Mucosa of gallbladder (tissue), 1 donor: ENCODE results near the gene INSRR. TPM values are rescaled to one million over a fixed set of nuclear protein-coding genes. Genes with fewer than 3 reads are reported as not detected.
A peak's percentile ranks its signal among the peaks of the same experiment; 100 is the strongest.

Experiments
- DNase-seq: peaks from one replicate; pipeline ENCODE4 v3.0.0-alpha.2; 2020; ENCODE audit warnings: low spot score
- total RNA-seq: library from RNA; stranded (reverse); gene quantifications from one replicate; pipeline ENCODE4 v1.2.1, GENCODE V29; 2021
- donor health status: DM: no; HTN: no; CAD: no.

The INSRR gene
- total RNA-seq, 1 donor from 2014 or later, result 0.58 TPM

DNA sequence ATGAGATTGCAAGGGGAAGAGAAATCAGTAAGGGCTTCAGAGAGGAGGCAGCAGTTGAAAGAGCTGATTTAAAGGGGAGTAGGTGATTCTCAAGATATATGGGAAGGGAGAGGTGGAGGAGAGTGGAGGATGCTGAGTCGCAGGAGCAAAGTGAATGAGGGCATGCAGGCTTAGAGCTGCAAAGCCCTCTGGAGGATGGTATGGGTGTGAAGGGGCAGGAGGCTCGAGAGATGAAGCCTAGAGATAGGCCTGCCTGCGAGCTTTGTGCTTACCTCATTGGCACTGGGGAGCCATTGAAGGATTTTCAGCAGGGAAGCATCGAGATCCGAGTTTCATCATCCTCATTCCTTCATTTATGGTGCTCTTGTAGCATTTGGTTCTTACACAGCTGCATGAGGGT, 26.5 kb downstream of the INSRR start:
- DNase-seq, result no peak

DNA sequence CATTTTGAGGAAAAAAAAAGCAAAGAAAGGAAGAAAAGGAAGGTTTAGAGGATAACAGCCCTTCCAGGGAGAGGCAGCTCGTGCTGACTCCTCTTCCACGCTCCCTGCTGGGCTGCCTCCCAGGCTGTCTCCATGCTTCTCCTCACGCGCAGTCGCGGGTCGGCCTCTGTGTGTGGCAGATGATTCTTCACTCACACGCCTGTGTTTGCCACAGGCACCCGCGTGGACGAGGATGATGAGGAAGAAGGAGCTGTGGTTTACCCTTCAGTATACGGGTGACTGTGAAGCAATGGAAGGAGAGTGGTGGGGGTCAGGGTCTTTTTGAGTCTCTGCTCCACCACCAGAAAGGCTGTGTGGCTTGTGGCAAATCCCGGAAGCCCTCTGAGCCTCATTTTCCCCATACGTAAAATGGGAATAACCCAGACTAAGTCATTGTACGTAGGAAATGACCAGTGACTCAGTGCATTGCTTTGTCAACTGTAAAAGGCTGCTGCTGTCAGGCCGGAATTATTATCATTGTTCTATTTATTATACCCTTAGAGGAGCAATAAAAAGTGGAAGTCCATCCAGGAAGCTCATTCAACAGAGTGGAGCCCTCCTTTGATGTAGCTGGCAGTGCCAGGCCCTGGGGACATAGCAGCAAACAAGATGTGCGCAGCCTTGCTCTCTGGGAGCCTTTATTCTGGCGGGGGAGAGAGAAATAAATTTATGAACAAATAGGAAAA, 30.4 kb downstream of the INSRR start:
- no peak for DNase-seq

DNA sequence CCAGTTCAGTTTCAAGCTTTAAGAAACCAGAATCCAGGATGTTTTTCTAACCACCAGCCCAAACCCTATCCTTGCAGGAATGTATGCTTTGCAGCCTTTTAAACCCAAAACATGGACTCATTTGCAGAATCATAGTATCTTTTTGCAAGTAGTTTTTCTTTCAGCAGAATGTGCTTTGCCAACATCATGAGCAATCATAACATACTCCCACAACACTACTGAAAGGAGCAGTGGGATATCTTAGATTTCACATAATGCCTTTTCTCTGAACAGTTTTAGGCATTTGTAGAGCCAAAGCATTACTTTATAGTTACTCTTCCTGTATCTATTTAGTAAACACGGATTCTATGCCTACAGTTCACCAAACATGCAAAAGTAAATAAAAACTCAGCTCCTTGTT, 32.3 kb downstream of the INSRR start:
- no peak for DNase-seq

DNA sequence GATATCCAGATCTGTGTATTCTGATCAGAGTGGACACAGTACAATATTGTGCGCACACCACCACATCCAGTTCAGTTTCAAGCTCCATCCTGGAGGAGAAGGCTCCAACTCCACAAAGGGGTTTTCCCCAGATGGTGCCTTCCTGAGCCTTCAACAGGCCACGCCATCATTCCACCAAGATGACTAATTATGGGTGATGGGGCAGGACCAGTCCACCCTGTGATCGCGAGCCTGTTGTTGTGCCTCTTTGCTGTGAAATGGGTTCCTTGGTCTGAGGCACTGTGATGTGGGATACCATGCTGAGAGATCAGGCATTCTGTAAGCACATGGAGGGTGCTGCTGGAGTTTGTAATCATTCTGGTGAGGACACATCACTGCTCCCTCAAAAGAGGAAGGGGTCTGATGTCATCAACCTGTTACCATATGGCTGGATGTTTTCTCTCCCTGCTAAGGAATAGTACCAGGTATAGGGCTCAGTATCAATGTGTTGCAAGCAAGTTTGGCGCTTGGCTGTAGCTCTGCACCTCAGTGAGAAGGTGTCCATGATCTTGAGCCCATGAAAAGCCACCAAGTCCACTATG, 35.6 kb downstream of the INSRR start:
- no peak for DNase-seq

DNA sequence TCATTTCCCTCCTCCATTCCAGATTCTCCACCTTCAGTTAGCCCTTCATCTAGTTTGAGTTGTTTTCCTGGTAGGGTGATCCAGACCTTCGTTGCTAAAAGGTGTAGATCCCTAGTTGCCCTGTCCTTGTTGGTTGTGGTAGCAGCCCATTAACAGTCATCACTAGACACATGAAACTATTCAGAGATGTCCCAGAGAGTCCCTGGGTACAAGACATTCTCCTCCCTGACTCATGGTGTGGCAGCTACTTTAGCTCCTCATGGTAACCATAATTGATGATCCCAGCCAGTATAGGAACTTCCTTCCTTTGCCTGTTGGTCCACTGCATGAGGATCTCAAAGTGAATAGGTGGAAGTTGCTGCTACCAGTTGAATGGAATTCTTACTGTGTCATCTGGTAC, 36.2 kb downstream of the INSRR start:
- no peak for DNase-seq

DNA sequence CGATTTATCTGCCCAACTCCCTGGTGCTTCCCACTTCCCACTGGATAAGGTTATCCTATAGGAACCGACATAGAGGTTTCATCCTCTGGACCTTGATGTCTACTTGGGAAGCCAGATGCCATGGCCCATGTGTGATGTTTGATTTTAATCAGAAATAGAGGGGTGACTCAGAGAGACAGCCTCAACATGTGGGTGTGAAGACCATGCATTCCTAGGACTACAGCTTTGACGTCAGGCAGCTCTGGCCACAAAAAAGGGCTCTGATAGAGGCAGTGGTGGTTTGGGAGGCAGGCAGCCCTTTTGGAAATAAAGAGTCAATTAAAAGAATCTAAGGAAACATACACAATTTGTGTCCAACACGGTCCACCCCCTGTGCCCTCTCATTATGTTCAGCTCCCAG, 37.1 kb downstream of the INSRR start:
- DNase-seq, result no peak

DNA sequence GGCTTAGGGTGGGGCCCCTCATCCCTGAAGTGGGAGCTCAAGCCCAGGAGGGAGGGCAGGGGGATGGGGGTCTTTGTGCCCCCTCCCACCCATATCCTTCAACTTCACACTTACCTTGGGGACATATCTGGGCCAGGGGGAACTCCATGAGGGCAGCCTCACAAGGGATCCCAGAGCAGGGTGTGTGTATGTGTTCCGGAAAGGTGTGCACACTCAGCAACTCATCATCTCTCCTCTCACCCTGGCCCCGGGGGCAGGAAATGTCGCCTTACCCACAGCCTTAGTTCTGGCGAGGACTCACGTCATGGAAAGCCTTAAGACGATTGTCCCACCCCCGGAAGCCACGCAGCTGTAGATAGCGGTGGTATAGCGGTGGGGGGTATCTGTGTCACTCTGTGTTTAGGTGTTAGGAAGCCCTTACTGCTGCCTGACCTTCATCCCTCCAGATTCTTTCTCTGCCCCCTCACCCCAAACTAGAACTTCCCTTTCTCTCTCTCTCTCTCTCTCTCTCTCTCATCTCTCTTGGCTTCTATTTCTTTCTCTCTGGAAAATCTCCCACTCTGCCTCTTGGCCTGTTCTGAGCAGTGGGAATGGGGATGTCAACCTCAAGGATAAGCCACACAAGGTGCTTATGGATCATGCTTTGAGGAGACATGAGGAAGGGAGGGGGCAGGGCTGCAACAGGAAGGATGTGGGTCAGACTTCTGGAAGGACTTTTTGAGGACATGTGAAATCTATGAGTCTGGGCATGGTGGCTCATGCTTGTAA, 42.2 kb downstream of the INSRR start, which contains the start of gene SH2D2A:
SH2D2A (minus strand) TSS at position 288 of the 768 bp plus-strand sequence; CDS start at position 148, 140 bp downstream.
- DNase-seq, result peak; percentile 82

DNA sequence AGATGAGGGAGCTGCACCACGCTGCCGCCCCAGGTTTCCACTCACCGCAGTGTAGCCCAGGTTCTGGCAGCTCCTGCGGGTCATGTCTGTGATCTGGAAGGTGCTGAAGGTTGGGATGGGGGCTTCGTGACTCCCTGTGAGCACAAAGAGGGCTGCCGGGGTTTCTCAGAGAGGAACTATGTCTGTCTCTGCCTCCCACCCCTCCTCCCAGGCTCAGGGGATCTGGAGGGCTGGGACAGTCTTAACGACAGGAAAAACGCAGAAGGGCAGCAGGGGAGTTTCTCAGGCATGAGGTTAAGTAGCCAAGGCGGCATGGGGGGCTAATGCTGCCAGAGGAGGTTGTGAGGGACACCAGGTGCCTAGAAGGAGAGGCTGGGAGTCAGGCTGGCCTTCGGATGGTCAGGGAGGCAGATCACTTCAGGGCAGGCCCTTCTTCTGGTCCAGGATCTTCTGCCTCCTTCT, 42.9 kb downstream of the INSRR start:
- DNase-seq, result no peak

DNA sequence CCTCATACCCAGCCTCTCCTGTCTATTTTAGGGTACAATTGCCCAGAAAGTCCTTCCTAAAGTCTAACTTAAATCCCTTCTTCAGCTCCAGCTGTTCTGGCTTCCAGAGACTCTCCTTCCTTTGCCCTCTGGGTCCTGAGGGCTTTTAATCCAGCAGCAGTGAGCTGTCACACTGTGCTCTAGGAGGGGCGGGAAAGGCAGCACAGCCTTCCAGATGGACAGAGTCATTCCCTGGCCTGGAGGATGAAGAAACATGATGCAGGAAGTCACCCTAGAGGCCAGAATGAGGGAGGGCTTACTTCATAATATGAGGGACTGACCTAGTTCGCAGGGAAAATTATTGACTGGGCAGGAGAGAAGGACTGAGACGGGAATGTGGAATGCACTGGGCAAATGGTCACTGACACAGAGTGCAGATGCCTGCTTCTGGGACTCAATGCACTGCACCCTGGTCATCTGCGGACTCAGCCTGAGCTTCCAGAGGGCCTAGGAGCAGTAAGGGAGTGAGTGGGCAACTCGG, 43.5 kb downstream of the INSRR start:
- DNase-seq, result peak; percentile 39

DNA sequence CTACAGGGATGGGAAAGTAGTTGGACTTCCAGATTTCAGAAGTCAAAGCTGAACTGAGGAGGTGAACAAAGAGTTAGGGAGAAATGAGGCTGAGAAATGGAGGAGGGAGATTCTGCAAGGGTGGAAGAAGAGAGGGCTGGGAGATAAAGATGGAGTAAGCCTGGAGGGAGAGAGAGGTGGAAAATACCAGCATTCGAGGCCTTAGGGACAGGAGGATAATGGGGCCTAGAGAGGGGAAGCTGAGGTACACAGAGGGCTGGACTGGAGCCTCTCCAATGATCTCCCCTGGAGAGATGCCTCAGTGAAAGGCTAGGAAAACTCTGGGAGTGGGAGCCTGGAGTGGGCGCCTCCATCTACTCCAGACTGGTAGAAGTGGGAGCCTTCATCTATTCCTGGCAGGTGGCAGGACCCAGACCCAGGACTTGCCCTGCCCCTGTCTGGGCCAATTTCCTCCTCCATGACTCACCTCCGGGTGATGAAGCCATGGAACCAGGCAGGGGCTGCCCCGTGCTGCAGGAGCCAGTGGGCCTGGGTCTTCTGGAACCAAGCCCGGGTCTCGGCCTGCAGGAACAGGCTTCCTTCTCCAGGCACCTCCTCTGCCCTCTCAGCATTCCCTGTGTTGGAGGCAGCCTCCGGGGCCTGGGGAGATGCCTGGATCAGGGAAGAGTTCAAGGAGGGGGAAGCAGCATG, 44.2 kb downstream of the INSRR start:
- no peak for DNase-seq

DNA sequence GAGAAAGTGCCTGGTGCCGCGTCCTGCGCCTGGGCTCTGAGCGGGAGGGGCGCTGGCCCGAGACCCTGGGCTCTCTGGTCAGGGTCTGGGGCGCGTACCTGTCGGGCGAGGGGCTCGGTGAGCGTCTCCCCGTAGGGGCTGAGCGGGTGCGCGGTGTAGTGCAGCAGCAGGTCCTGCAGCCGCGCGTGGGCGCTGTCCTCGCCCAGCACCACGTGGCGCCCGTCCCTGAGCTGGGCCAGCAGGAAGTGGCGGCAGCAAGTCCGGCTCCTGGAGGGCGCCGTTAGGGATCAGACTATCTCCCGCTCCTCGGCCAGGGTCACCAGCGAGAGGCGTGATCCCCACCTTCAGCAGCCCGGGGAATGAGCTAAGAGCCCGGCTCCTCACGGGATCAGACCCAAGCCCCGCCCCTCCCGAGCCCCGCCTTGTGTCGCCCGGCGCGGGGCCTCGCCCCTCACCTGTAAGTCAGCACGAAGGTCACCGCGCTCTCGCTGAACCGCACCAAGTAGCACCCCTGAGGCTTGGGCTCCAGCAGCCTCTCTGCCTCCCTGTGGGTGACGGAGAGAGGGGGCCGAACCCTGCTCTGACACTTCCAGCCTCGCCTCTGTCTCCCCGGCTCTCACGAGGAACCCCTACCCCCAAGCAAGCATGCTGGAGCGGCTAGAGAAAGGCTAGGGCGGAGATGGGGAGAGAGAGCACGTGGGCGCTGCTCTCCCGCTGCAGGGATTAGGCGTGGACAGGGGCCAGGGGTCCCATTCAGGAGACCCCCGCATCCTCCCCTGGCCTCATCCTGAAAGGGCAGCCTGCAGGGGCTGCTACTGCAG, 45.0 kb downstream of the INSRR start:
- peak; percentile 58 for DNase-seq

DNA sequence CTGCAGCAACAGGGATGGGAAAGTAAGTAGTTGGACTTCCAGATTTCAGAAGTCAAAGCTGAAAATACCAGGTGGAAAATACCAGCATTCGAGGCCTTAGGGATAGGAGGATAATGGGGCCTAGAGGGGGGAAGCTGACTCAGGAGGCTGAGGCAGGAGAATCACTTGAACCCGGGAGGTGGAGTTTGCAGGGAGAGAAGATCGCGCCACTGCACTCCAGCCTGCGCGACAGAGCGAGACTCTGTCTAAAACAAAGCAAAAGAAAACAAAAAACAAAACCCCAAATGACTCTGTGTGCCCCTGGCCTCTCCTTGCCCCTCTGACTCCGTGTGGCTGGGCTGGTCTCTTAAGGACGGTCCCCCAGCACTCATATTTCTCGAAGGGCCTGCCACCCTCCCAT, 45.6 kb downstream of the INSRR start:
- no peak for DNase-seq

DNA sequence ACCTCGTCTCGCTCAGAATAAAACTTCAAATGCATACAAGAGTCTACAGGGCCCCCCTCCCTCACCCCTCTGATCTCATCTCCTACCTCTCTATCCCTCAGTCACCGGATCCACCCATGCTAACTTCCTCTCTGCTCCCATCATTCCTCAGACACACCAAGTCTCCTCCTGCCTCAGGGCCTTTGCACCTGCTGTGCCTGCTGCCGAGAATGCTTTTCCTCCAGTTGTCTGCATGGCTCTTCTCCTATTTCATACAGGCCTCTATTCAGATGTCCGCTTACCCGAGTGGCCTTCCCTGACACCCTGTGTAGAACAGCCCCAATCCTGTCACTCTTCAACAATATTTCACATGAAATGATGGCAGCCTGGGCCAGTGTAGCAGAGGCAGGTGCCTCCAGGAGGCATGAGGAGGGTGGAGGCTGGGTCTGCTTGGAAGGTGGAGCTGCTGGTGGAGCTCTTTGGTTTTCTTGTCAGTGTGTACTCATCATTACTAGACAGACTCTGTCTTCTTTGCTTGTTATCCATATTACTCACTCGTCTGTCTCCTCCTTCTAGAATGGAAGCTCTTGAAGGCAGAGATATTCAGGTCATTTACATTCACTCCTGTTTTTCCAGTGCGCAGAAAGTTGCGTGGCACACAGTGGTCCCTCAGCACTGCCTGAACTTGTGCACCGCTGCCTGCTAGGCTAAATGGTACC, 46.5 kb downstream of the INSRR start:
- DNase-seq, result no peak

DNA sequence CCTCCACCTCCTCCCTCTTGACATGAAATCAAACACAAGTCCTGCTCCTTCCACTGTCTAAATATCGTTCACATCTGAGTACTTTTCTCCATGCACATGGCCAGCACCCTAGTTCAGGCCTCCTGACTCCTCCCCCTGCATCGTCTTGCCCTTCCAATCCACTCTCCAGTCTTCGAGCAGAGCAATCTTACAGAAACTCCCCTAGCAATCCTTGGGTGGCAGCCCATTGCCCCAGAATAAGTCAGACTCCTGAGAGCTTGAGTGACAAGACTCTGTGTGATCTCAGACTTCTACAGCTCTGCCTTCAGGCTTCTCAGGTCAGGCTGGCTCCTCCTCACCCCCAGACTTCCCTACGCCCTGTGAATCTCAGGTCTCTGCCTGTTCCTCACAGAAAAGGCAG, 47.7 kb downstream of the INSRR start:
- no peak for DNase-seq

DNA sequence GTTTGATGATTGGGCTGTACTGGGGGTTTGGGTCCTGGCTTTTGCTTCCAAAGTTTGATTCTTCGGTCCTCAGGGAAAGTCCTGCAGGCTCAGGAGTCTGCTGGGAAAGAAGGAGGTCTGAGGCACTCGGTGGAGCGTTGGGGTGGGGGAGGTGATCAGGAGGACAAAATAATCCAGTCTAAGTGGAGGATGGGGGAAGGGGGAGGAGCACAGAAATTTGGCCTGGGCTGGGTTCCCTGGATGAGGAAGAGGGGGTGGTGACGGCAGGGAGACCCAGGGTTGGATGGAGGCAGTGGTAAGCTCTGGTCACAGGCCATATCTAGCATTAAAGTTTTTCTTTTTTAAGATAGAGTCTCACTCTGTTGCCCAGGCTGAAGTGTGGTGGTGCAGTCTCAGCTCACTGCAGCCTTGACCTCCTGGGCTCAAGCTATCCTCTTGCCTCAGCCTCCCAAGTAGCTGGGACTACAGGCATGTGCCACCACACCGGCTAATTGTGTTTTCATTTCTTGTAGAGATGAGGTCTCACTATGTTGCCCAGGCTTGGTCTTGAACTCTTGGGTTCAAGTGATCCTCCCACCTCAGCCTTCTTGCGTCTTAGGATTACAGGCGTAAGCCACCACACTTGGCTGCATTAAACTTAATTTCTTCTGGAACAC, 49.1 kb downstream of the INSRR start:
- DNase-seq, result no peak

DNA sequence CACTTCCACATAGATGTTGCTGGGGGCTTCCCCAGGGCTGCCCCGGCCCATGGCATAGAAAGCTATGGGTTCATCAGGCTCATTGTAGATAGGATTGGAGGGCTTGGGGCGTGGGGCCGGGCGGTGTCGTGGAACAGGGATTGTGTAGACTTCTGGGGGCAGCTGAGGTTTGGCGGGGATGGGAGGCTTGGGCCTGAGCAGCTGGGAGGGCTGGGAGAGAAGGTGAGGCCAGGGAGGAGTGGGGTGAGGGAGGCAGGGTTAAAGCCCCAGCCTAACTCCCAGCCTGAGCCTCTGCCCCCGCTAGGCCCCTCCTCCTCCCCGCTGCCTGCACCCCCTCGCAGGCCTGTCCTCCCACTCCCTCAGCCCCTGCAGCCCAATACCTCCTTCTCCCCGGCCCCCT, 49.6 kb downstream of the INSRR start:
- DNase-seq, result no peak

DNA sequence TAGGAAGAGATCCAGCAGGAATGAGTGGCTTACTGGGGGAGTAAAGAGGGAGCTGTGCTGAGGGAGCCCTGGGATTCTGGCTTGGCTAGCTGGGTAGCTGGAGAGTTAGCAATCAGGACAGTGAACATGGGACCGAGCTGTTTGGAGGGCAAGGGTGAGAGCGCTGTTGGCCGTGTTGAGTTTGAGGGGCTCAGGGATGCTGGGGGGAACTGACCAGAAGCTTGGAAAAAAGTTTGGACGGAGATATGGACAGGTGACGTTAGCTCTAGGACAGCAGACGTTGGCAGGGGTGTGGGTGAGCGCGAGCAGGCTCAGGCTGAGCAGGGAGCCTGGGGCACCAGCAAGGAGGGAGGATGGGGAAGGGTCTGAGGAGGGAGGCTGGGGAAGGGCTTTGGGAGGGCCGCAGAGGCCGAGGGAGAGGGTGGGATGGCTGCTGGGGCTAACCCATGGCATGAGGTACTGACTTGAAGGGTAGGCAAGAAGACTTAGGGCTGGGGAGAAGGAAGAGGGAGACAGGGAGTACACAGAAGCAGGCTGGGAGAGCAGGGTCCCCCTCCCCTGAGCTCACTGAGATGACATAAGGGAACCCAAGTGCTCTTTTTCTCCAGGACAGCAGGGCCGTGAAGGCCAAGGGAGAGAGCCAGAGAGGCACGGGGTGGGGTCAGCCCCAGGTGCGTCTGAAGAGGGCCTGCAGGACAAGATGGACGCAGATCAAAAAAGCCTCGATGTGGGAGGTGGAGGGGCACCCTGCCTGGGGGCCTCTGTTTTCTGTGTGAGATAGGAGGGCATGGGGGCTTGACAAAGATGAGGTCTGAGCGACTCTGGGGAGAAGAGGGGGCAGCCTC, 50.5 kb downstream of the INSRR start:
- no peak for DNase-seq

DNA sequence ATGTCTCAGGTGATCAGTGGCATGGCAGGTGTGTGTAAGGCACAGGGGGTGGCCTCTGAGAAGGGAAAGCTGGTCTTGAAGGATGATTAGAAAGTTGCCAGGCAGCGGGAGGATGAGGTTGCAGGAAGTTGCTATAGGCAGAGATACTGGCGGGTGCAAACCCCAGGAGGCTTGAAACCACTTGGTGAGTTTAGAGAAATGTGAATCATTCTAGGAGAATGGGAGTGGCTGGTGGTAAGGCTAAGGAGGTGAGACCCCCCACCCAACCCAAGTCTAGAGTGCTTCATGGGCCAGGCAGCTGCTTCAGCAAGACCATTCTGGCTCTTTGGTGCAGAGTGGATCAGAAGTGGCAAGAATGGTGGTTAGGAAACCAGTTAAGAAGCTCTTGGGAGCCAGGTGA, 51.3 kb downstream of the INSRR start:
- DNase-seq, result no peak
